Measurements from ENCODE around the gene CCDC152.
"Not testable (repeated sequence)": the region's sequence is repeated elsewhere in the genome, so short reads cannot be mapped to it uniquely, and the experiment has no call there.

The CCDC152 gene

GRCh38 chr5:42806701-42807262 is 50.2 kb downstream of the CCDC152 start:
- Histone ChIP-seq H3K36me3 (ENCODE audit: control insufficient read depth, low read depth, low read length) (no peaks in the 10 kb centered on the region), H3K4me3 (ENCODE audit: low read length) (no peak overlapping the region), H3K9ac (ENCODE audit: low read length) (no peak overlapping the region), H3K4me1 (ENCODE audit: control insufficient read depth, low read depth, low read length) (peaks cover 13% of the 10 kb centered on the region), H3K27ac (ENCODE audit: low read length) (no peak overlapping the region), H3K27me3 (ENCODE audit: control insufficient read depth, insufficient read depth, low read length) (no peaks in the 10 kb centered on the region), H3K9me3 (ENCODE audit: control insufficient read depth, low read depth, low read length) (no peaks in the 10 kb centered on the region)

DNA sequence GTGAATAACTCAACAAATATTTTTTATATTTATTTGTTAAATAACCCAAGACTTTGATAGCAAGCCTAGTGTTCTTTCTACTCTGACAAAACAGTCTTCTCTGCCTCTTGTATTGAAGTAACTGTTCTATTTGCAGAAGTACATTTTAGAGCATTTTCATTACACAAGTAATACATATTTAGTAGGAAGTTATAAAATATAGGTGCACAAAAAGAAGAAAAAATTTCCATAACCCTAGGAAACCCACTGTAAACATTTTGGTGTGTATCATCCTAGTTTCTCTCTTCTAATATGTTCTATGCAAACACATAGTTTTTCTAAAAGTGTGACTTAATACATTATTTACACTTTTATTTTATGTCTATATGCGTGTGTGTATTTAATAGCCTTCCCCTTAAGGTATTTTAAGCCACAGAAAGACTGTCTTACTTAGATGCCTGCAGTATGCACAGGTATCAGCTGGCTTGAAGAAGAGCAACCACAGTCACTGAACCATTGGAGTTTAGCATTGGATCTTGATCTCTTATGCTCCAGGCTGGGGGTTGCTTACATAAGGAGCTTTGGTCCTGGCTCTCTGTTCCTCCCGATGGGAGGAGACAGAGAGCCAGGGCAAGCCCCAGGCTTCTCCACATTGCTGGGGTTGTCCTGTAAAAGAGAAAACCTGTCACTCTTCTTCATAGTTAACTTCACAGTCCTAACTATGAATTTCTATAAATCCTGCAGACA is 51.3 kb downstream of the CCDC152 start:
- no peaks in the 10 kb centered on the region for H3K36me3 ChIP-seq (ENCODE audit: control insufficient read depth, low read depth, low read length)
- H3K9me3 ChIP-seq (ENCODE audit: control insufficient read depth, low read depth, low read length), result no peaks in the 10 kb centered on the region
- no peaks in the 10 kb centered on the region for H3K27me3 ChIP-seq (ENCODE audit: control insufficient read depth, insufficient read depth, low read length)
- H3K4me1 ChIP-seq (ENCODE audit: control insufficient read depth, low read depth, low read length), result peaks cover 21% of the 10 kb centered on the region
- no peak overlapping the region for H3K9ac ChIP-seq (ENCODE audit: low read length)
- H3K27ac ChIP-seq (ENCODE audit: low read length), result no peak overlapping the region
- no peak overlapping the region for H3K4me3 ChIP-seq (ENCODE audit: low read length)

GRCh38 chr5:42808888-42809611 is 52.4 kb downstream of the CCDC152 start:
- peaks cover 32% of the 10 kb centered on the region for H3K4me1 ChIP-seq (ENCODE audit: control insufficient read depth, low read depth, low read length)
- no peak overlapping the region for H3K27ac ChIP-seq (ENCODE audit: low read length)
- H3K36me3 ChIP-seq (ENCODE audit: control insufficient read depth, low read depth, low read length), result no peaks in the 10 kb centered on the region
- no peak overlapping the region for H3K9ac ChIP-seq (ENCODE audit: low read length)
- H3K27me3 ChIP-seq (ENCODE audit: control insufficient read depth, insufficient read depth, low read length), result no peaks in the 10 kb centered on the region
- no peaks in the 10 kb centered on the region for H3K9me3 ChIP-seq (ENCODE audit: control insufficient read depth, low read depth, low read length)
- no peak overlapping the region for H3K4me3 ChIP-seq (ENCODE audit: low read length)

DNA sequence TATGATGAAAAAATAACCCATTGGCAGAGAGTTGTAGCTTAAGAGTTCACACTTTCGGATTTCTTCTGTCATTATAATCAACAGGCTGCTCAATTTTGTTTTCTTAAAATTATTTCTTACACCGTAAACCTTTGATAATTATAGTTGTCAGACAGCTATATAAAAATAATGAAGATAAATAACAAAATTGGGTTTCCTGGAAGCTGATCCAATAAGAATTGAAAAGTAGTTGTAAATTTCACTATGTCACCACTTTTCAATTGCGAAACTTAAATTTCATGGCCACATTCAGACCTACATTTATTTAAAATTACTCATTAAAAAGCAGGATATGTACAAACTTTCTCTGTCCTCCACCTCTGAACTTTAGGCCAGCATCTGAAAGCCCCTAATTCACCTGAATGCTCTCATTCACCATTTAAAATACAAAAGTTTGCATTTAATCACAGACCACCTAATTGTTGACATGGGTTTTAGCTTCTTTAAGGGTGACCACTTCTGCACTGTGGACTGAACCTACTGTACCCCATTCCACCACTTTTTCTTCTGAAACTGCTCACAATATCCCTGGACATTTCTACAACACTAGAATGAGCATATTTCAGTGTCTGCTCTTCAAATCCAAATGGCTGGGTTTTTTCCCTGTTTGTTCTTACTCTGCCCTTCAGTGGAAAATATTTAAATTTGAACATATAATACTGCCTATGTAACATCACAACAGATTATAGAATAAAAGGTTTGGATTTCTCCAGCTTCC is 54.4 kb downstream of the CCDC152 start:
- peak overlapping the region; percentile 53 for H3K4me3 ChIP-seq (ENCODE audit: low read length)
- no peak overlapping the region for H3K27ac ChIP-seq (ENCODE audit: low read length)
- H3K27me3 ChIP-seq (ENCODE audit: control insufficient read depth, insufficient read depth, low read length), result no peaks in the 10 kb centered on the region
- H3K9ac ChIP-seq (ENCODE audit: low read length), result peak overlapping the region; percentile 17
- no peaks in the 10 kb centered on the region for H3K36me3 ChIP-seq (ENCODE audit: control insufficient read depth, low read depth, low read length)
- H3K9me3 ChIP-seq (ENCODE audit: control insufficient read depth, low read depth, low read length), result no peaks in the 10 kb centered on the region
- peaks cover 38% of the 10 kb centered on the region for H3K4me1 ChIP-seq (ENCODE audit: control insufficient read depth, low read depth, low read length)

DNA sequence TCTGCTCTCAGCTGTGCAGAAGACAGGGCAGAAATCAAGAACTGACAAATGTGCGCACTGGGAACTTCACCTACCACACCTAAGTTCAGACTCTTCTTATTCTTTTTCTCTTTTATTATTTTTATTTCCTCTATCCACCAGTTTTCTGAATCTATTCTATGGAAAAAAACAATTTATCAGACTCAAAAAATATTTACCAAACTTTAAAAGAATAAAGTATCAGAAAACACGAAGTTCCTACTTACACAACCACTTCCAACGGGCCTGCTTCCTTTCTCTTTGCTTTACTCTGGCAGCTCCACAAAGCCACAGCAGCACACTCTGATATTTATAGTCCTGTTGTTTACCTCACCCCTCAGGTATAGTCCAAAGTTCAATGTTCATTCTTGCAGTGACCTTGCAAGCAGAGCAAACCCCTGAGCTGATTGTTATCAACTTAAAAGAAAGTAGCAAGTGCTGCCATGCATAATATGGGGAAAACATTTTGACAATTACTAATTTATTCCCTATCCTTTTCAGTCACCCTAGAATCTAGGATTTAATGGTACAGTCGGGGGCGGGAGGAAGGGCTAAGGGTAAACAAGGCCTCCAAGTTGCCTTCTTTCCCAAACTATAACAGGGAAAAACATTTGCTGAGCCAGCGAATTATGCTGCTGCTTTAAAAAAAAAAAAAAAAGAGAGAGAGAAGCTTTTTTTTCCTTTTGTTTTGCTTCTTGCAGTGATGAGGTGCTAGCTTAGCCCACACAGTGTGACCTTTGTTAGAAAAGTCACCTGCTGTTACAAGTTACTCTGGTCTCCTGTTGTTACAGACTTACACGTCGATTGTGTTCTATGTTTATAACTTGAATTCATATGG is 55.2 kb downstream of the CCDC152 start, which contains the start of gene SELENOP:
Gene SELENOP (minus strand): TSS at position 302 of the 856 bp plus-strand sequence. CDS start 3,539 bp downstream, outside the sequence.
- peak within 1 kb of the TSS; percentile 17 for H3K9ac ChIP-seq (ENCODE audit: low read length)
- peak within 1 kb of the TSS; percentile 53 for H3K4me3 ChIP-seq (ENCODE audit: low read length)
- H3K9me3 ChIP-seq (ENCODE audit: control insufficient read depth, low read depth, low read length), result no peaks in the 10 kb centered on the region
- no peaks in the 10 kb centered on the region for H3K27me3 ChIP-seq (ENCODE audit: control insufficient read depth, insufficient read depth, low read length)
- peaks cover 38% of the 10 kb centered on the region for H3K4me1 ChIP-seq (ENCODE audit: control insufficient read depth, low read depth, low read length)
- H3K27ac ChIP-seq (ENCODE audit: low read length), result peak within 1 kb of the TSS; percentile 77
- H3K36me3 ChIP-seq (ENCODE audit: control insufficient read depth, low read depth, low read length), result no peaks in the 10 kb centered on the region

GRCh38 chr5:42812620-42813019 is 56.0 kb downstream of the CCDC152 start:
- Histone ChIP-seq H3K27ac (ENCODE audit: low read length) (no peak overlapping the region), H3K9me3 (ENCODE audit: control insufficient read depth, low read depth, low read length) (no peaks in the 10 kb centered on the region), H3K4me1 (ENCODE audit: control insufficient read depth, low read depth, low read length) (peaks cover 38% of the 10 kb centered on the region), H3K9ac (ENCODE audit: low read length) (no peak overlapping the region), H3K27me3 (ENCODE audit: control insufficient read depth, insufficient read depth, low read length) (no peaks in the 10 kb centered on the region), H3K4me3 (ENCODE audit: low read length) (no peak overlapping the region), H3K36me3 (ENCODE audit: control insufficient read depth, low read depth, low read length) (no peaks in the 10 kb centered on the region)

GRCh38 chr5:42813533-42813932 is 56.9 kb downstream of the CCDC152 start:
- no peaks in the 10 kb centered on the region for H3K9me3 ChIP-seq (ENCODE audit: control insufficient read depth, low read depth, low read length)
- H3K27ac ChIP-seq (ENCODE audit: low read length), result no peak overlapping the region
- no peaks in the 10 kb centered on the region for H3K36me3 ChIP-seq (ENCODE audit: control insufficient read depth, low read depth, low read length)
- peaks cover 38% of the 10 kb centered on the region for H3K4me1 ChIP-seq (ENCODE audit: control insufficient read depth, low read depth, low read length)
- no peak overlapping the region for H3K4me3 ChIP-seq (ENCODE audit: low read length)
- no peak overlapping the region for H3K9ac ChIP-seq (ENCODE audit: low read length)
- no peaks in the 10 kb centered on the region for H3K27me3 ChIP-seq (ENCODE audit: control insufficient read depth, insufficient read depth, low read length)

- peaks cover 24% of the 10 kb centered on the region for H3K4me1 ChIP-seq (ENCODE audit: control insufficient read depth, low read depth, low read length)
- not testable (repeated sequence) for H3K9ac ChIP-seq (ENCODE audit: low read length); H3K27me3 ChIP-seq (ENCODE audit: control insufficient read depth, insufficient read depth, low read length); H3K9me3 ChIP-seq (ENCODE audit: control insufficient read depth, low read depth, low read length); H3K4me3 ChIP-seq (ENCODE audit: low read length); H3K27ac ChIP-seq (ENCODE audit: low read length); H3K36me3 ChIP-seq (ENCODE audit: control insufficient read depth, low read depth, low read length)
These were observed 59.9 kb downstream of the CCDC152 start for GRCh38 chr5:42816546-42816945.

GRCh38 chr5:42819745-42820144 is 63.1 kb downstream of the CCDC152 start:
- H3K9ac ChIP-seq (ENCODE audit: low read length), result no peak overlapping the region
- no peak overlapping the region for H3K27ac ChIP-seq (ENCODE audit: low read length)
- no peaks in the 10 kb centered on the region for H3K36me3 ChIP-seq (ENCODE audit: control insufficient read depth, low read depth, low read length)
- no peaks in the 10 kb centered on the region for H3K27me3 ChIP-seq (ENCODE audit: control insufficient read depth, insufficient read depth, low read length)
- no peaks in the 10 kb centered on the region for H3K9me3 ChIP-seq (ENCODE audit: control insufficient read depth, low read depth, low read length)
- no peak overlapping the region for H3K4me3 ChIP-seq (ENCODE audit: low read length)
- H3K4me1 ChIP-seq (ENCODE audit: control insufficient read depth, low read depth, low read length), result peaks cover 3% of the 10 kb centered on the region

DNA sequence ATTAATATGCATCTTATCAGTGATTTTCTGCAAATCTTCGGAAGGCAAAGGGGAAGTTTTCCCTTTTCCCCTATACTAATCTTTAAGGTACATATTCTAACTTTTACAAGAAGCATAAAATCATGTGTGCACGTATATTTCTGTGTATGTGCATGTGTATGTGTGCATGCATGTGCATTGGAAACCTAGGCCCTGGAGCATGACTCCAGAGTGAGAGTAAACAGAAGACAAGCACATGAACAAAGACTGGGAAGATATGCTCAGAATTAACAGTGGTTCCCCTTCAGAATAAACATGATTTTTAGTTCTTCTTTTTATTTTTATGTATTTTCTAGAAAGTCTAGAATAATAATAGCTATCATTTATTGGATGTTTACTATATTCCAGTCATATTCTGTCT is 65.9 kb downstream of the CCDC152 start:
- Histone ChIP-seq H3K27ac (ENCODE audit: low read length) (no peak overlapping the region), H3K4me1 (ENCODE audit: control insufficient read depth, low read depth, low read length) (no peaks in the 10 kb centered on the region), H3K4me3 (ENCODE audit: low read length) (no peak overlapping the region), H3K36me3 (ENCODE audit: control insufficient read depth, low read depth, low read length) (no peaks in the 10 kb centered on the region), H3K9me3 (ENCODE audit: control insufficient read depth, low read depth, low read length) (no peaks in the 10 kb centered on the region), H3K9ac (ENCODE audit: low read length) (no peak overlapping the region), H3K27me3 (ENCODE audit: control insufficient read depth, insufficient read depth, low read length) (no peaks in the 10 kb centered on the region)
